ENCODE data around the gene LLGL2.

Gene LLGL2

DNA sequence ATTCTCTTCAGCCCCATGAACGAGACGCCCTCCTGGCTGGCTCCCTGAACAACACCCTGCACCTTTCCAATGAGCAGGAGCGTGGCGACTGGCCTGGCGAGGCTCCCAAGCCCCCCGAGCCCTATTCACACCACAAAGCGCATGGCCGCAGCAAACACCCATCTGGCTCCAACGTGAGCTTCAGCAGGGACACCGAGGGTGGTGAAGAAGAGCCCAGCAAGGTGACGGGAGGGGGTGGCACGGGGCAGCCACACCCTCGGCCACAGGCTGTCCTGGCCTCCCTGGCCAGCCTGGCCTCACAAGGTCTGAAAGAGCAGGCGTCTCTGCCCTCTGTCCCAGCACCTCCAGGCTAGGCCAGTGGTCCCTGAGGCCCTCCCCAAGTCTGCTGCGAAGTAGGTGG, 33.8 kb upstream of the LLGL2 start:
- no peak for DNase-seq (ENCODE audit: low spot score)

DNA sequence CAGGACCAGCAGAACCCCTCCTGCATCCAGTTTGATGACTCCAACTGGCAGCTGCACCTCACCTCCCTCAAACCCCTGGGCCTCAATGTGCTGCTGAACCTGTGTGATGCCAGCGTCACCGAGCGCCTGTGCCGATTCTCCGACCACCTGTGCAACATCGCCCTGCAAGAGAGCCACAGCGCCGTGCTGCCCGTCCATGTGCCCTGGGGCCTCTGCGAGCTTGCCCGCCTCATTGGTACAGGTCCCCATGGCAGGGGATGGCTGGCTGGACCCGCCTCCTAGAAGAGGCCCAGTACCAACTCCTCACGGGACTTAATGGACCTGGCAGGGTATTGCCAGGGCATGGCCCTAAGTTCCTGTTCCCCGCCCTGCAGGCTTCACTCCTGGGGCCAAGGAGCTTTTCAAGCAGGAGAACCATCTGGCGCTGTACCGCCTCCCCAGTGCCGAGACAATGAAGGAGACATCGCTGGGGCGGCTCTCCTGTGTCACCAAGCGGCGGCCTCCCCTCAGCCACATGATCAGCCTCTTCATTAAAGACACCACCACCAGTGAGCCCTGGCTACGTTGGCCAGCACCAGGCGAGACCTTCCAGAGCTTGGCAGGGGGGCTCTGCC, 32.8 kb upstream of the LLGL2 start:
- DNase-seq (ENCODE audit: low spot score): no peak

DNA sequence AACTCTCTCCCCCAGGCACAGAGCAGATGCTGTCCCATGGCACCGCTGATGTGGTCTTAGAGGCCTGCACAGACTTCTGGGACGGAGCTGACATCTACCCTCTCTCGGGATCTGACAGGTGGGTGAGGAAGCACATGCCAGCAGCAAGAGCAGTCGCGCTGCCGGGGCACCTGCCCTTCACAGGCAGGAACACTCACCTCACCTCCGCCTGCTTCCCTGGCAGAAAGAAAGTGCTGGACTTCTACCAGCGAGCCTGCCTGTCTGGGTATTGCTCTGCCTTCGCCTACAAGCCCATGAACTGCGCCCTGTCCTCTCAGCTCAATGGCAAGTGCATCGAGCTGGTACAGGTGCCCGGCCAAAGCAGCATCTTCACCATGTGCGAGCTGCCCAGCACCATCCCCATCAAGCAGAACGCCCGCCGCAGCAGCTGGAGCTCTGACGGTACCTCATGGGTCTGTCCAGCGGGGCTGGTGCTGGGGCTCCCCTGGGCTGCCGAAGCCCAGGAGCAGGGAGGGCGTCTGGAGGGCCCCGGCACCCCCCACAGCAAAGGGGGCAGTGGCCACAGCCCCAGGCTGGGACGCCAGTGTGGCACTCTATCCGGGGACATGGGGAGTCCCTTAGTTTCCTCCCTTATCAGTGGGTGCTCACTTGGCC, 31.9 kb upstream of the LLGL2 start:
- DNase-seq (ENCODE audit: low spot score): no peak

DNA sequence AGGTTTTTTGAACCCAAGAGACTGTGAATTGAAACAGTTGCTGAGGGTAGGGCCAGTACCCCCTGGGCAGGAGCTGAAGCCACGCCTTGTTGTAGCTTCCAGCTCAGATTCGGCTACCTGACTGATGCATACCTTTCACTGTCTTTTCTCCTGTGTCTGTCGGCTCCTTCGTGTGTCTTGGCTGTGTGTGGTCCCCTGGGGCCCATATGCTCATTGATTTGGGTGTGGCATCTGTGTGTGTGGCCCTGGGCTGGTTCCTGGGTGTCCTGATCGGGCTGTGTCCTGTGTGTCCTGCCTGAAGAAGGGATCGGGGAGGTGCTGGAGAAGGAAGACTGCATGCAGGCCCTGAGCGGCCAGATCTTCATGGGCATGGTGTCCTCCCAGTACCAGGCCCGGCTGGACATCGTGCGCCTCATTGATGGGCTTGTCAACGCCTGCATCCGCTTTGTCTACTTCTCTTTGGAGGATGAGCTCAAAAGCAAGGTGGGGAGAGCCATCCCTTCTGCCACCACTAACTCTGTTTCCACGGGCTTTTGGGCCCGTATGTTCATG, 31.1 kb upstream of the LLGL2 start:
- no peak for DNase-seq (ENCODE audit: low spot score)

DNA sequence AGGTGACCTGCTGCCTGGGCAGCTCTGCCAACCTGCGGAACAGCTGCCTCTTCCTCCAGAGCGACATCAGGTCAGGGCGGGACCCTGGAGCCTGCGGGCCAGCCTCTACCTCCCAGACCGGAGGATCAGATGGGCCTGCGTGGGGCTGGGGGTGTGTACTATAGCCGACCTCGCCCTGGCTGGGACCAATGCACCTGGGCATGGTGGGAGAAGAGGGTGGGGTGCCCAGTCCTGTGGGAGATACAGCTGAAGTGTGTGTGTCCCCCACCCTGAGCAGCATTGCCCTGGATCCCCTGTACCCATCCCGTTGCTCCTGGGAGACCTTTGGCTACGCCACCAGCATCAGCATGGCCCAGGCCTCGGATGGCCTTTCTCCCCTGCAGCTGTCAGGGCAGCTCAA, 29.5 kb upstream of the LLGL2 start:
- DNase-seq (ENCODE audit: low spot score): no peak

DNA sequence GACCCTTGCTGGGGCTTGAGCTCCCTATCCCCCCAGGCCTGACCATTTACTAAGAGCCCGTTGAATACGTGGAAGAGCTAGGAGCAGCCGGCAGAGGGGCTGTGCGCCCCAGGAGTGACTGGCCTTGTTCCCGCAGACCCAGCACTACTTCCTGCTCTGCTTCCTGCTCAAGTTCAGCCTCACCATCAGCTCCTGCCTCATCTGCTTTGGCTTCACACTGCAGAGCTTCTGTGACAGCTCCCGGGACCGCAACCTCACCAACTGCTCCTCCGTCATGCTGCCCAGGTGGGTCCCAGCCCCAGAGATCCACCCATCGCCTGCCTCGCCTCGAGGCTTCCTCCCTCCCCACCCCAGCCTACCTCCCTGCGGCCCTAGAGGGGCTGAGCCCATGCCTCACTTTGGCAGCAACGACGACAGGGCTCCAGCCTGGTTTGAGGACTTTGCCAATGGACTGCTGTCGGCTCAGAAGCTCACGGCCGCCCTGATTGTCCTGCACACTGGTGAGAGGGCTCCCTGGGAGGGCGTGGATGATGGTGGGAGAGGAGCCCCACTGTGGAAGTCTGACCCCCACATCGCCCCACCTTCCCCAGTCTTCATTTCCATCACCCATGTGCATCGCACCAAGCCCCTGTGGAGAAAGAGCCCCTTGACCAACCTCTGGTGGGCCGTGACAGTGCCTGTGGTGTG, 27.3 kb upstream of the LLGL2 start:
- no peak for DNase-seq (ENCODE audit: low spot score)

DNA sequence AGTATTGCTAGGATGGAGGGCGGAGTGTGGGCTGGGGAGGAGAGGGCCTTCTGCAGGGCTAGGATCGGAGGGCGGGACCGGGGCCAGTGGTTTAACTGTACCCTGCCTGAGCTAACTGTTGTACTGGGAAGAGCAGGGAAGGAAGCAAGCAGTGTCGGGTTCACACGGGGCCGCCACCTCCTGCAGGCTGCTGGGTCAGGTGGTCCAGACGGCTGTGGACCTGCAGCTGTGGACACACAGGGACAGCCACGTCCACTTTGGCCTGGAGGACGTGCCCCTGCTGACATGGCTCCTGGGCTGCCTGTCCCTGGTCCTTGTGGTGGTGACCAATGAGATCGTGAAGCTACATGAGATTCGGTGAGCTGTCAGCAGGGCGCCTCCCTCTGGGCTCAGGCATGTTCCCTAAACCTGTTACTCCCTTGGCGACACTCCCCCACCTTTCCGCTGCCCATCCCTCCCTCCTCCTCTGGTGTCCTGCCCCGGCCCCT, 26.7 kb upstream of the LLGL2 start:
- DNase-seq (ENCODE audit: low spot score): no peak

DNA sequence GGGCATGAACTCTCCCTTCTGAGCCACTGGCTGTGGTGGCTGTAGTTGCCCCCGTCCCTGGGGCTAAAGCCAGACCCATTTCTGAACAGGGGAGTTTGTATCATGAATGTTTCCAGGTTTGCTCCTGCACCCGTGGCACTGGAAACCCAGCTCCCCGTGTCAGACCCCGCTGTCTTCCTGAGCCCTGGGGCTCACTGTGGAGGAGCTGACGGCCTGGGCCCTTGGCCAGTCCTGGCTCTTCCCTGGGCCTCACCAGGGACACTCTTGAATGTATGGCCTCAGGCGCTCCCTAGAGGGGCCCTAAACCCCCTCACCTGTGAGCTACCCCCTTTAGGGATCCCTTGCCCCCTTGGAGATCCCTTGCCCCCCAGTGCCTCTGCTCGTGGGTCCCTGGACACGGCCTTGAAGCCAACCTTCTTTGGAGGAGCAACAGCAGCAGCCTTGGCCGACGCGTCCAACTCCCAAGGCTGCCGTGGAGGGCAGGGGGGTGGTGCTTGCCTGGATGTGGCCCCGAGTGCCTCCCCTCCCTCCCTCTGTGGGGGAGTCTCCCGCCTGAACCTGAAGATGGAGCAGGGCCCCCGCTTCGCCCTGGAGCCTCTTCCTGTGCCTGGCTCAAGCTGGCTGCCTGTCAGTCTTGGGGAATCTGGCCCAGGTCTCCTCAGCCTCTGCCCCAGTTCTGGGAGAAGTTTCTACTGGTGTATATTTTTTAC, 26.0 kb upstream of the LLGL2 start:
- no peak for DNase-seq (ENCODE audit: low spot score)

DNA sequence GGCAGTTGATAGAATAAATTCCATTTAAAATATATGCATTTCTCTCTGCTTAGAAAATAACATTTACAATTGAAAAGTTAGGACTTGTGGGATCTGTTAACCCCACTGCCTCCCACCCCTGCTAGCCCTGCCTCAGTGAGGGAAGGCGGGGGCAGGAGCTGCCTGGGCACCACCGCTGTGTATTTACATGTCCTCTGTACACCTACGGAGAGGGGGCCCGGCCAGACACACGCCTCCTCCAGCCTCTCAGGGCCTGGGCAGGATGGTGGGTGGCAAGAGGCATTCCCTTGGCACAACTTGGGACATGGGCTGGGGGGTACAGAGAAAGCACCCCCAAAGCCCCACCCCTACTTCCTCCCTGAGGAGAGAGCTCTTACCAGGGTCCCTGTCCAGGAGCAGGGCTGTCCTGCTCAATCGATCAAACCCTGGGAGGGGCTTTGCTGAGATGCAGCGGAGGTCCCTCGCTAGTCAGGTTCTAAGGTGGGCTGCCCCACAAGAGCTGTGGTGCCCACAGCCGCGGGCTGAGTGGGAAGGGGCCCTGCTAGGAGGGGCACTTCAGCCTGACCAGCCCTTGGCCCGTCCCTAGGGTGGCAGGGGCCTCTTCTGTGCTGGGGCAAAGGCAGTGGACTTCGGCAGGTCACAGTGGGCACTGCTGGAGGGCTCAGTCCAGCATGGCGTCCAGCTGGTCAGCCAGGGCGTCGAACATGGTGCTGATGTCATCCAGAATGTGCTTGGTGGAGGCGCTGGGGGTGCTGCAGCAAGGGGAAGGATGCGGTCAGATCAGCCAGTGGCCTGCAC, 24.9 kb upstream of the LLGL2 start:
- DNase-seq (ENCODE audit: low spot score): no peak

DNA sequence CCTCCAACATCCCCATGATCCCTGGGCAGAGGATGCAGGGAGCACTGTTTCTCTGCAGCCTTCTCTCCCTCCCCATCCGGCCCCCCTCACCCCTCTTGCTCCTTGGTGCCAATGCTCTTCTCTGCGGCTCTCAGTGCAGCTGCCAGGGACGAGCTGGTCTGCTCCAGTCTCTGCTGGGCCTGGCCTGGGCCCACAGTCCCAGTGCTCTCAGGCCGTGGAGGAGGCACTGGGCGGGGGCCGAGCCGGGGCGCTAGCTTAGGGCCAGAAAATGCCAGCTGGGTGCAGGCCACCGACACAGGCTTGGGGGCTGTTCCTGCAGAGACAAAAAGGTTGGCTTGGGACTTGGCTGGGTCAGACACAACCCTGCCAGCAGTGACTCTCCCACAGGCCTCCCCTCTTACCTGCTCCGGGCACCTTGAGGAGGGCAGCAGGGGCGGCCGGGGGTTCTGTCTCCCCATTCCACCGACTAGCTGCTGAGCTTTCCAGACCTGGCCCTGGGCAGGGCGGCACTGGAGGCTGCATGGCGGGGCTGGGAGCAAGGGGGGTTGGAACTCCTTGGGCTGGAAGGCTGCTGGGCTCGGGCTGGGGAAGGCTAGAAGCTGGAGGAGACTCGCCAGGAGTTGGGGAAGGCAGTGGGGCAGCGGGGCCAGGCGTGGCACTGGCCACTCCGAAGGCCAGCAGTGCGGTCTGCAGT, 24.0 kb upstream of the LLGL2 start:
- peak; percentile 91 for DNase-seq (ENCODE audit: low spot score)

DNA sequence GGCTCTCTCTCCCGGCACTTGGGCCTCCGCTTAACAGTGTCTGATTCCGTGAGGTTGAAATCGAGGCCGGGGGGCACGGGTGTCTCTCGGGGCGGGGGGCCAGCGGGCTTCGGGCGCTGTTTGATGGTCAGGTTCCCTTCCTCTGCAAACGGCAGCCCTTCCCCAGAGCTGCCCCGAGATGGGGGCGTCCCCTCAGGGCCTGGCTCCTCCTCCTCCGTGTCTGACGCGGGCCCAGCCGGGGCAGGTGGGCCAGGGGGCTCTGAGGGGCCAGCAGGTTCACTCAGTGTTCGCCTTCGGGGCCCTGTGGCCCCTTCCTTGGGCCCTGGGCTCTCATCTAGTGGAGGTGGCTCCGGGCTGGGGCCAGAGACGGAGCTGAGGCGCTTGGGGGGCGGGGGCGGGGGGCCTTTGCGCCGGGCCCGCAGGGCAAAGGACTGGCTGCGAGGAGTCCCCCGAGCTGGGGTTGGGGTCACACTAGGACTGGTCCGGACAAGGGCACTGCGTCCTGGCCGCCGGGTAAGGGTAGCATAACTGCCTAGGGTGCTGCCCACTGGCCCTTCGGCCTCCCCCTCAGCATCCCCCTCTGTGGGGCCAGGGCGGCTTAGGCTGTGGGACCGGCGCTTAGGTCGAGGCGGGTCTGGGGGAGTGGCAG, 23.3 kb upstream of the LLGL2 start:
- no peak for DNase-seq (ENCODE audit: low spot score)

DNA sequence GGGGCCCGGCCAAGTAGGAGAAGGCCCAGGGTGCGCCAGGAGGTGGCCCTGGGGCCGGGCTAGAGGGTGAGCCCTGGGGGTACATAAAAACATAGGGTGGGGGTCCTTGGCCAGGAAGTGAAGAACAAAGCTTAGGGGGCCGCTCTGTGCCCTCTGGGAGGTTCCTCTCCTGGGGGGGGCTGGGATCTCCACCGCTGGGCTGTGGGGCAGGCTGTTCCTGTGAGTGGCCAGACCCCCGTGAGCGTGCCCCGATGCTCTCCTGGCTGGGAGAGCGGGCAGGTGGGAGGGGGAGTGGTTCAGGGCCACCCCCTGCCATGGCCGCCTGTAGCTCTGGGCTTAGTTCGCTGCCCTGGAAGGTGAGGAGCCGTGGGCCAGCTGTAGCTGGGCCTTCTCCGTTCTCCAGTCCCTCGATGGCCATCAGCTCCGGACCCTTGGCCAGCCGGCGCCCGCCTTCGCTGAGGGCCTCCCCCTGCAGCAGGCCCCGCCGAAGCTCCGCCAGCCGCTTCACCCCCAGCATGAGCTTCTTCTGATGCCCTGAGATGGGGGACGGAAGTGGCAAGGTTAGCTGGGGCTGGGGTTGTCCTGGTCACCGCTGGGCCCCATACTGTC, 22.7 kb upstream of the LLGL2 start:
- no peak for DNase-seq (ENCODE audit: low spot score)

DNA sequence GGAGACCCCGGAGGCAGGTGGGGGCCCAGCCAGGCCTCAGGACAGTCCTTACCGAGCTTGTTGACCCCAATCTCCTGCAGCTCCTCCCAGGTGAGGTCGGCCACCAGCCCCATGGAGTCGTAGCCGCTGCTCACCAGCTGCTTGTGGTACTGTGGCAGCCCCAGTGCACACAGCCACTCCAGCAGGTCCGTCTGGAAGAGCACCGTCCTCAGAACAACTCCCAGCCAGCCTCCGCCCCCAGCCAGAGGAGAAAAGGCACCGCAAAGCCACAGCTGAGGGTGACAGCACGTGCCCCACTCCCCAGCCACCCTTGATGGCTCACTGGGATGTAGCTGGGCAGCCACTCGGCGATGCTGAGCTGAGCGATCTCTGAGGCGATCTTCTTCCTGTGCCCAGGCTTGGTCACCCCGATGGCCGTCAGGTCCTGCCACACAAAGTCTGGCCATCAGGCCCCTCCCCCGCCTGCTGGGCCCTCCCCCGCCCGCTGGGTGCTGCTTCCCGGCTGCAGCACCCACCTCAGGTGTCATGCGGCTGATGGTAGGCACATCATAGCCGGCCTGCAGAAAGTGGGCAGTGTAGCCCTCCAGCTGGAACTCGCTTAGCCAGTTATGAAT, 22.1 kb upstream of the LLGL2 start:
- DNase-seq (ENCODE audit: low spot score): no peak

DNA sequence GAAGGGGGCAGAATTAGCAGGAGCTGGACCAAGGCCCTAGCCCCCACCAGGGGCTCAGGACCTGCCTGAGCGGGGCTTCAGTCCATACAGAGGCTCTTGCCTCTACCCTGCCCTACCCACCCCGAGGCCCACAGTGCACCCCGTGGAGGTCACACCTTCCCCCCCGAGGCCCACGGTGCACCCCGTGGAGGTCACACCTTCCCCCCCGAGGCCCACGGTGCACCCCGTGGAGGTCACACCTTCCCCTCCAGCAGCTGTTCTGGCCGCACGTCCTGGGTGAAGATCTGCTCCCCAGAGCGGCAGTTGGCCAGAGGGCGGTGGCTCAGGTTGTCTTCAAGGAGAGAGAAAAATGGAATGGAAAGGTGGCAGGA, 21.5 kb upstream of the LLGL2 start:
- no peak for DNase-seq (ENCODE audit: low spot score)

DNA sequence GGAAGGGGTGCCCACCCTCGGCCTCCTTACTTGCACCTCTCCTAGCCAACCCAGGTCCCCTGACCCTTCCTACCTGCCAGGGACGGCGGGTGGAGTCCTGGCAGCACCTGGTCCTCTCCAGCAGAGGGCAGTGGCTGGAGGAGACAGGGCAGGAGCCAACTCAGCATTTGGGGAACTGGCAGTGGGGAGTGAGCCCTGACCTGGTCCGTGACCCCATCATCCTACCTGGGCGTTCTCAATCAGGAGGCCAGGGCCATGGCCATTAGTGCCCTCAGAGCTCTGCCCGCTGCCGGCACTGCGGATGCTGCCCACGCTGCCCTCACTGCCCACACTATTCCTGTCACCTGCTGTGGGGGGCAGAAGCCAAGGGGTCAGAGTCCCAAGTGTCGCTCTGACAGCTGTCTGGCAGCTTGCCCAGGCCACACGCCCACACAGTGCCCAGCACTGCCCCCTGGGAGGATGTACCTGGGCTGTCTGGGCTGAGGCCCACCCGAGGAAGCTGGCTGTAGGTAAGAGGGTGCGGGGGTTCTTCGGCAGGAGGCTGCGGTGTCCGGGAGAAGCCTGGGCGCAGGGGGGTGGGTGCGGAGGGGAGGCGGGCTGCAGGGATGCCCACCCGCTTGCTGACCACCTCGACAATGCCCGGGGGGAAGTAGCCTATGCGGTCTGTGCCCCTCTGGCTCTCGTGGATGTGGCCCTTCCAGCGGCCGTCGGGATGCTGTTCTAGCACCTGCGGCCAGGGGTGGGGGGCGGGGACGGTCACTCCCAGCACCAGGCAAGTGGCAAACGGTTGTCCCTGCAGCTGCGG, 20.9 kb upstream of the LLGL2 start:
- no peak for DNase-seq (ENCODE audit: low spot score)

DNA sequence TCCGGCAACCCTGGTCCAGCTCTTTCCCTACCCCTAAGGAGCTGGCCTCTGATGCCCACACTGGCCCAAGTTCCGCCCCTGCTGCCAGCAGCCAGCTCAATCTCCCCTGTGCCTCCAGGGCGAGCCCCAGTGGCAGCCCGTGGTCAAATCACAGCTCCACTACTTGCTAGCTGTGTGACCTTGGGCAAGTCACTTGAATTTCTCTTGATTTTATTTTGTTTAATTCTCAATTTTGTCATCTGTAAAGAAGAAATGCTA, 20.4 kb upstream of the LLGL2 start:
- no peak for DNase-seq (ENCODE audit: low spot score)

DNA sequence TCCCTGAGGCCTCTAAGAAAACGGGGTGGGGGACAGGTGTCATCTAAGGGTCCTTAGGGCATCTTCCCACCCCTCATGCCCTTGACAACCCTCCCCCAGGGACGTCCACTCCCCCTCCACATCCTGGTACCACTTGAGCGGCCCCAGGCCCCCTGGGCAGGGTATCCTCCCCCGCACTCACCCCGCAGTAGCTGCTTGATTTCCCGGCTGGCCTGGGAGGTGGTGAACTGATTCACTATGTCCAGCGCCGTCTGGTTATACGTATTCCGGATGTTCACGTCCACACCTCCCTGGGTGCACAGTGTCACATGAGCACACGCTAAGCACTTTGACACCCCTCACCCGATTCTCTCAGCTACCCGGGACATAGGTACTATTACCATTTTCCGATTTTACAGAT, 19.9 kb upstream of the LLGL2 start:
- no peak for DNase-seq (ENCODE audit: low spot score)

DNA sequence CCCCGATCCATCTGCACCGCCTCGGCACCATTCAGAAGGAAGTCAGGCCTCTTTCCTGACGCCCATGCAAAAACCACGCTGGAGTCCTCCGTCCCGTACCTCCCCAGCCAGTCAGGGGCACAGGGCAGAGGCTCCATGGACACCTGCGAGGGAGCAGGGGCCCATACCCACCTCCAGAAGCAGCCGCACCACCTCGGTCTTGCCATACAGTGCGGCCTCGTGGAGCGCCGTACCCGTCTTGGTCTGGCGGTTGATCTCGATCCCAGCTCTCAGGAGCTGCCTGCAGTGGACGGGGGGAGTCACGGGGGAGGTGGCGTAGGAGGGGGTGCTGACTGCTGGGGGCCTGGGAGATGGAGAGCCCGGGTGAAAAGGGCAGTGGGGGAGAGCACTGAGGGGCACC, 19.4 kb upstream of the LLGL2 start:
- no peak for DNase-seq (ENCODE audit: low spot score)

DNA sequence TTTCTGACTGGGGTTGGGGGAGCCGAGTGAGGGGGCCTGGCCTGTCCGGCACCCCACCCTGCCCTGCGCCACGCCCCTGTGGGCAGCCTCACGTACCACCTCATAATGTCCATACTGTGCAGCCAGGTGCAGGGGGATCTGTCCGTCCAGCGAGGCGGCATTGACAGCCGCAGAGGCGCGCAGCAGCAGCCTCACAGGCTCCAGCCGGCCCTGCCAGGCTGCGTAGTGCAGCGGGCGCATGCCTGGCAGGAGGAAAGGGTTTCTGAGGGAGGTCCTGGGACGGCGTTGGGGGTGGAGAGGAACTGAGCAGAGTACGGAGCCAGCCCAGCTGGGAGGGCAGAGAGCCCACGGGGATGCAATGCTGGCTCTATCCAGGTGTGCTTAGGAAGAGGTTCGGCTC, 18.6 kb upstream of the LLGL2 start:
- no peak for DNase-seq (ENCODE audit: low spot score)
